ENCODE measurements around the gene SEMA5A. TPM values are rescaled to one million over a fixed set of nuclear protein-coding genes. Genes with fewer than 3 reads are reported as not detected.

The SEMA5A gene
- total and polyA plus RNA-seq, 2 of the 8 experiments (the other 6 are each of a cell fraction or from before 2014, with no cell fraction given): 5.3 to 8.9 TPM

DNA sequence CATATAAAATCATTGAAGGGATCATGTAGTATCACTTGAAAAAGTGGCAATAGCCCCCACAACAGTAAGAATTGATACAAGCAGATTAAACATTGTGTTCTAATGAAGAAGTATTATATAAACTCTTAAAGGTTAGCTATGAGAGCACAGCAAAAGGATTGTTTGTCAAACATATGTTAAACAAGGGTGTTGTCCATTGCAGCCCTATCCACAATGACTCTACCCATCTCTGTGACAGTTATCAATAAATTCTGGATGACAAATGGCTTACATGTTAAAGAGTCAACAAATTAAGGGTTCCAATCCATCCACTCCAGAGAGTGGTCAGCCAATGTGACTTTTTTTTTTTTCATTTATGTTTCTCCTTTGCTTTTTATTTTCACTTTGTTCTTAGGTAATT lies 238.7 kb downstream of the SEMA5A start:
- Histone ChIP-seq H3K18ac (ENCODE audit: extremely low read depth, low read length) (no peak overlapping the region), H3K79me2 (ENCODE audit: control insufficient read depth in 1 of 2, insufficient read depth in 2 of 2, low read length in 2 of 2) (no peaks in the 10 kb centered on the region), H3K27me3 (replicated peaks in 1 of 4; ENCODE audit: control insufficient read depth in 3 of 4, extremely low read depth in 1 of 4, insufficient read depth in 3 of 4, low read length in 3 of 4) (no peaks in the 10 kb centered on the region), H3K36me3 (ENCODE audit: control insufficient read depth in 2 of 4, insufficient read depth in 4 of 4, low read length in 3 of 4) (no peaks in the 10 kb centered on the region), H3K4me1 (replicated peaks in 1 of 4; ENCODE audit: control insufficient read depth in 3 of 4, insufficient read depth in 4 of 4, low read length in 3 of 4) (no peaks in the 10 kb centered on the region), H2BK15ac (ENCODE audit: low read length) (no peak overlapping the region), H4K5ac (ENCODE audit: insufficient read length, low read depth, low read length) (no peak overlapping the region), H3K14ac (ENCODE audit: insufficient read length) (no peak overlapping the region), H2BK12ac (ENCODE audit: low read depth, low read length) (no peak overlapping the region), H2AFZ (ENCODE audit: low read length) (no peak overlapping the region), H4K20me1 (replicated peaks in 1 of 2; ENCODE audit: control insufficient read depth in 1 of 2, insufficient read depth in 2 of 2, low read length in 2 of 2) (no peaks in the 10 kb centered on the region), H3K56ac (replicated peaks; ENCODE audit: insufficient read length, low read depth, low read length) (no peak overlapping the region), H3K9me3 (ENCODE audit: insufficient read depth in 2 of 2, low read depth in 1 of 2, low read length in 1 of 2) (no peaks in the 10 kb centered on the region), H3K23ac (ENCODE audit: insufficient read length) (no peak overlapping the region), H3K4me3 (ENCODE audit: extremely low read depth in 1 of 4, insufficient read depth in 2 of 4, low read depth in 3 of 4, low read length in 4 of 4) (no peak overlapping the region), H2AK5ac (ENCODE audit: low read depth, low read length) (no peak overlapping the region), H3K27ac (ENCODE audit: low read depth, low read length) (no peak overlapping the region), H2BK20ac (ENCODE audit: low read length) (no peak overlapping the region), H3K79me1 (ENCODE audit: low read depth, low read length) (no peaks in the 10 kb centered on the region), H3K4me2 (ENCODE audit: insufficient read depth in 1 of 2, low read depth in 2 of 2, low read length in 2 of 2) (no peak overlapping the region), H3K4ac (replicated peaks; ENCODE audit: insufficient read length, low read depth, low read length) (no peak overlapping the region), H4K8ac (ENCODE audit: extremely low read depth, insufficient read depth, low read length) (no peak overlapping the region), H4K91ac (replicated peaks; ENCODE audit: insufficient read length, low read length) (no peak overlapping the region), H2BK120ac (replicated peaks; ENCODE audit: low read depth, low read length) (no peak overlapping the region), H3K9ac (replicated peaks in 1 of 4; ENCODE audit: extremely low read depth in 1 of 4, low read depth in 3 of 4, low read length in 3 of 4) (no peak overlapping the region), H2BK5ac (ENCODE audit: low read depth, low read length) (no peak overlapping the region), H3K23me2 (ENCODE audit: low read depth, low read length) (no peaks in the 10 kb centered on the region)
- TF ChIP-seq SIN3A (conservative IDR thresholded peaks at IDR 0.05 in 1 of 2, IDR thresholded peaks at IDR 0.05 in 1 of 2; ENCODE audit: low read depth in 1 of 2, low read length in 2 of 2) (no peak), JUN (IDR thresholded peaks at IDR 0.05; ENCODE audit: low read depth, low read length) (no peak), JUND (IDR thresholded peaks at IDR 0.05; ENCODE audit: low read length) (no peak), RNF2 (IDR thresholded peaks at IDR 0.05; ENCODE audit: borderline replicate concordance, low read depth, low read length, missing control alignments, poor library complexity, severe bottlenecking) (no peak), GABPA (IDR thresholded peaks at IDR 0.05; ENCODE audit: borderline replicate concordance, insufficient read depth, low read length) (no peak), TAF7 (optimal IDR thresholded peaks at IDR 0.05; ENCODE audit: borderline replicate concordance, low read depth, low read length) (no peak), TBP (IDR thresholded peaks at IDR 0.05; ENCODE audit: low read depth, low read length) (no peak), EGR1 (IDR thresholded peaks at IDR 0.05; ENCODE audit: borderline replicate concordance, low read depth, low read length) (no peak), CEBPB (IDR thresholded peaks at IDR 0.05; ENCODE audit: low read depth, low read length) (no peak), ATF2 (IDR thresholded peaks at IDR 0.05; ENCODE audit: low read length) (no peak)
- FAIRE-seq: no peak
- ChIA-PET POLR2A (ENCODE audit: partially characterized antibody) (no interaction called here), CTCF (ENCODE audit: partially characterized antibody) (interaction anchor here (0.6 kb wide), 1 partner anchor 208 kb away, joined by 3 read pairs; no protein-coding TSS in a partner anchor)
- no peak for DNase-seq (ENCODE audit: low read depth in 1 of 2, low spot score in 2 of 2)

Measured in H1 (cell line).